KMS-11 (cell line): ENCODE data around the gene MOB1B.

Source experiments
- H2AFZ ChIP-seq: fragments of 200-600 bp; sonication (generic); 2 replicates; pipeline ENCODE4 v1.6.1; 2016; ENCODE audit warnings: antibody characterized with exemption, mixed run types, low read depth
- H3K27ac ChIP-seq: fragments of 200-600 bp; sonication (generic); 2 replicates; pipeline ENCODE4 v1.6.1; 2016; ENCODE audit warnings: mild to moderate bottlenecking, mixed run types
- H3K27me3 ChIP-seq: fragments of 200-600 bp; sonication (generic); 2 replicates; pipeline ENCODE4 v1.6.1; 2017; ENCODE audit warnings: mild to moderate bottlenecking, low read depth, mixed run types, moderate library complexity; ENCODE audit not compliant: insufficient read depth
- H3K36me3 ChIP-seq: fragments of 200-600 bp; sonication (generic); 2 replicates; pipeline ENCODE4 v1.6.1; 2017; ENCODE audit warnings: mild to moderate bottlenecking, mixed run types; ENCODE audit not compliant: insufficient read depth
- H3K4me1 ChIP-seq: fragments of 200-600 bp; sonication (generic); 2 replicates; pipeline ENCODE4 v1.6.1; 2016; ENCODE audit warnings: mild to moderate bottlenecking, low read depth, mixed run types; ENCODE audit not compliant: poor library complexity, severe bottlenecking
- H3K4me2 ChIP-seq: fragments of 200-600 bp; sonication (generic); 2 replicates; pipeline ENCODE4 v1.7.0; 2016; ENCODE audit warnings: mild to moderate bottlenecking, mixed run types
- H3K4me3 ChIP-seq: fragments of 200-600 bp; sonication (generic); IDR thresholded peaks from 2 replicates; pipeline ENCODE4 v1.6.1; 2017; ENCODE audit warnings: low read depth, low read length, mixed read lengths; ENCODE audit not compliant: insufficient read depth
- H3K79me2 ChIP-seq: fragments of 200-600 bp; sonication (generic); 2 replicates; pipeline ENCODE4 v1.6.1; 2016; ENCODE audit warnings: low read depth, mixed run types; ENCODE audit not compliant: insufficient read depth
- H3K9ac ChIP-seq: fragments of 200-600 bp; sonication (generic); 2 replicates; pipeline ENCODE4 v1.6.1; 2016; ENCODE audit warnings: mild to moderate bottlenecking, mixed run types
- H4K20me1 ChIP-seq: fragments of 200-600 bp; sonication (generic); 2 replicates; pipeline ENCODE4 v1.6.1; 2016; ENCODE audit warnings: mild to moderate bottlenecking, mixed run types; ENCODE audit not compliant: insufficient read depth
- TF ChIP-seq, protein P1 (sequence below): fragments of 200-600 bp; sonication (generic); conservative IDR thresholded peaks from 2 replicates; pipeline ENCODE4 v1.6.1; 2017; ENCODE audit warnings: low read depth, mild to moderate bottlenecking, antibody characterized with exemption, low read length, moderate library complexity, mixed read lengths

The MOB1B gene

GRCh38 chr4:70992391-70992881 is 90.3 kb downstream of the MOB1B start:
- Histone ChIP-seq H3K4me1 (peaks cover 43% of the 10 kb centered on the region), H3K27ac (peak overlapping the region; percentile 57; the same call in 1 of the 2 replicates), H2AFZ (peak overlapping the region; percentile 71), H3K4me2 (peak overlapping the region; percentile 72), H3K9ac (peak overlapping the region; percentile 77; the same call in 1 of the 2 replicates), H3K79me2 (peaks cover 37% of the 10 kb centered on the region), H3K36me3 (no peaks in the 10 kb centered on the region), H3K4me3 (peak overlapping the region; percentile 81), H4K20me1 (no peaks in the 10 kb centered on the region), H3K27me3 (no peaks in the 10 kb centered on the region)
- TF ChIP-seq, protein P1, sequence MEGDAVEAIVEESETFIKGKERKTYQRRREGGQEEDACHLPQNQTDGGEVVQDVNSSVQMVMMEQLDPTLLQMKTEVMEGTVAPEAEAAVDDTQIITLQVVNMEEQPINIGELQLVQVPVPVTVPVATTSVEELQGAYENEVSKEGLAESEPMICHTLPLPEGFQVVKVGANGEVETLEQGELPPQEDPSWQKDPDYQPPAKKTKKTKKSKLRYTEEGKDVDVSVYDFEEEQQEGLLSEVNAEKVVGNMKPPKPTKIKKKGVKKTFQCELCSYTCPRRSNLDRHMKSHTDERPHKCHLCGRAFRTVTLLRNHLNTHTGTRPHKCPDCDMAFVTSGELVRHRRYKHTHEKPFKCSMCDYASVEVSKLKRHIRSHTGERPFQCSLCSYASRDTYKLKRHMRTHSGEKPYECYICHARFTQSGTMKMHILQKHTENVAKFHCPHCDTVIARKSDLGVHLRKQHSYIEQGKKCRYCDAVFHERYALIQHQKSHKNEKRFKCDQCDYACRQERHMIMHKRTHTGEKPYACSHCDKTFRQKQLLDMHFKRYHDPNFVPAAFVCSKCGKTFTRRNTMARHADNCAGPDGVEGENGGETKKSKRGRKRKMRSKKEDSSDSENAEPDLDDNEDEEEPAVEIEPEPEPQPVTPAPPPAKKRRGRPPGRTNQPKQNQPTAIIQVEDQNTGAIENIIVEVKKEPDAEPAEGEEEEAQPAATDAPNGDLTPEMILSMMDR = no peak

DNA sequence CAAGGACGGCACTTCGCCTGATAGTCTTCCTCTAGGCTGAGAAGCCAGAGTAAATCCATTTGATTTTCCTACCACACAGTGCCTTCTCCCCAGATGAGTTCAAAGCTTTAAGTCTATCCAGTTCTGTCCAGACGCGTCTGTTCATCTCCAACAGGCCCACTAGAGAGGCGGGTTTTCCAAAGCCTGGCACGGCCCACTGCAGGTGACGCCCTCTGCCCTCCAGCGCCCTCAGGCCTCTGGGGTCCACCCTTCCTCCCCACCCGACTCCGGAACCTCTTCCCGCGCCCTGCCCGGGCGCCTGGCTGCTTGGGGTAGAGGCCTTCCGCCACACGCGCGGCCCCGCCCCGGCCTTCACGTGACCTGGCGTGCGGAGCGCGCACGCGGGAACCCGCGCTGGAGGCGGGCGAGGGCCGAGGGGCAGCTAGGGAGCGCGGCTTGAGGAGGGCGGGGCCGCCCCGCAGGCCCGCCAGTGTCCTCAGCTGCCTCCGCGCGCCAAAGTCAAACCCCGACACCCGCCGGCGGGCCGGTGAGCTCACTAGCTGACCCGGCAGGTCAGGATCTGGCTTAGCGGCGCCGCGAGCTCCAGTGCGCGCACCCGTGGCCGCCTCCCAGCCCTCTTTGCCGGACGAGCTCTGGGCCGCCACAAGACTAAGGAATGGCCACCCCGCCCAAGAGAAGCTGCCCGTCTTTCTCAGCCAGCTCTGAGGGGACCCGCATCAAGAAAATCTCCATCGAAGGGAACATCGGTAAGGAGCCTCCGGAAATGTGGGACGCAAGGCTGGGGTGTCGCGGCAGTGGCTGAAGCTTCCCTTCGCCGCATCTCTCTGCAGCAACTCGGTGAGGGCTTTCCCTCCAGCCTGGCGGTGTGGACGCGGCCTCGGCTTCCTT is 91.3 kb downstream of the MOB1B start, which contains the start of gene DCK:
Gene DCK, plus strand, starts transcription at position 469 of the 888 bp plus-strand sequence. Its CDS starts 187 bp downstream, at position 656.
- H3K79me2 ChIP-seq = peaks cover 43% of the 10 kb centered on the region
- TF ChIP-seq, protein P1 = no peak
- H2AFZ ChIP-seq = peak within 1 kb of the TSS; percentile 71
- H3K4me1 ChIP-seq = peaks cover 43% of the 10 kb centered on the region
- peak within 1 kb of the TSS; percentile 57 for H3K27ac ChIP-seq
- H3K36me3 ChIP-seq = no peaks in the 10 kb centered on the region; the same call in 1 of the 2 replicates
- no peaks in the 10 kb centered on the region for H4K20me1 ChIP-seq
- H3K9ac ChIP-seq = peak within 1 kb of the TSS; percentile 77
- H3K4me2 ChIP-seq = peak within 1 kb of the TSS; percentile 77
- H3K27me3 ChIP-seq = no peaks in the 10 kb centered on the region
- H3K4me3 ChIP-seq = peak within 1 kb of the TSS; percentile 93

DNA sequence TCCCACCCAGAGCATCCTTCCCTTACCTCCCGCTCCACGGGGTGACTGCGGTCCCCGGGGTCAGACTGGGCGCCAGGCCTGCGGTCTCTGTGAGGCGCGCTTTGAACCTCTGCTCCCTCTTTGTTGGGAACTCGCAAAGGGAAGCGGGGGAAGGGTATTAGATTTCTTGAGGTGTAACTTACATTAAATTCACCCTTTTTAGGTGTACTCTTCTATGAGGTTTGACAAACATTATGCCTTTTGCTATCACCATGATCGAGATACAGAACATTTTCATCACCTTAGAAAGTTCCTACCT is 91.8 kb downstream of the MOB1B start:
- H3K27me3 ChIP-seq = no peaks in the 10 kb centered on the region
- H4K20me1 ChIP-seq = no peaks in the 10 kb centered on the region
- H3K4me2 ChIP-seq = peak overlapping the region; percentile 77
- H3K27ac ChIP-seq = peak overlapping the region; percentile 57
- H3K4me1 ChIP-seq = peaks cover 43% of the 10 kb centered on the region
- H2AFZ ChIP-seq = peak overlapping the region; percentile 71
- TF ChIP-seq, protein P1 = no peak
- H3K9ac ChIP-seq = peak overlapping the region; percentile 77
- H3K4me3 ChIP-seq = peak overlapping the region; percentile 93
- H3K79me2 ChIP-seq = peaks cover 43% of the 10 kb centered on the region
- peaks cover under 1% of the 10 kb centered on the region; the same call in 1 of the 2 replicates for H3K36me3 ChIP-seq

DNA sequence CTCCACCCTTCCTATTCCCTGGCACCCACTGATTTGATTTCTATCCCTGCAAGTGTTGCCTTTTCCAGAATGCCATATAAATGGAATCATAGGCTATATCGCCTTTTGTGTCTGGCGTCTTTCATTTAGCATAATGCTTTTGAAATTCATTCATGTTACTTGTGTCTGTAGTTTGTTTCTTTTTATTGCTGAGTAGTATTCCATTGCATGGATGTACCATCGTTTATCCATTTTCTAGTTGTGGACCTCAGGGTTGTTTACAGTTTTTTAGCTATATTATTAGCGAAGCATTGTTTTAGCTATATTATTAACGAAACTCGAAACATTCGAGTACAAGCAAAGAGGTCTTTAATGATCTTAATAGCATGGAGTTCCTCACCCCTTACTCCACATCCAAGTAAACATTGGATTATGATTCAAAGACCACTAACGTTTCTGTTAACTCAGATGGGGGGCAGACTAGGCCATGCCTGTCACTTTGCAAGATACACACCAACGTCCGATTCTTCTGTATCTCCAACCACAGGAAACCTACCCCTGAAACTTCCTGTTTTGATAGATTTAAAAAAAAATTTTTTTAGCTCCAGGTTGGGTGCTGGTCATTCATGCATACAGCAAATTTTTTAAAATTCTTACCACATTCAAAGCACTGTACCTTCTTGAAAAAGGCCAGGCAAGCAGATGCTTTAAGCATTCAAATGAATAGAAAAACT is 92.4 kb downstream of the MOB1B start:
- Histone ChIP-seq H3K27me3 (no peaks in the 10 kb centered on the region), H3K79me2 (peaks cover 43% of the 10 kb centered on the region), H3K4me2 (peak overlapping the region; percentile 77), H2AFZ (peak overlapping the region; percentile 71; the same call in 1 of the 2 replicates), H3K9ac (peak overlapping the region; percentile 77; the same call in 1 of the 2 replicates), H4K20me1 (no peaks in the 10 kb centered on the region), H3K4me3 (peak overlapping the region; percentile 93), H3K36me3 (peaks cover 4% of the 10 kb centered on the region; the same call in 1 of the 2 replicates), H3K4me1 (peaks cover 43% of the 10 kb centered on the region), H3K27ac (peak overlapping the region; percentile 57; the same call in 1 of the 2 replicates)
- TF ChIP-seq, protein P1 = no peak
